ENCODE measurements around the gene TM9SF4. TPM values are rescaled to one million over a fixed set of nuclear protein-coding genes. Genes with fewer than 3 reads are reported as not detected.

Gene TM9SF4
- total and polyA plus RNA-seq, 2 of the 8 experiments (the other 6 are each of a cell fraction or from before 2014, with no cell fraction given), result 38.4 to 68.7 TPM

DNA sequence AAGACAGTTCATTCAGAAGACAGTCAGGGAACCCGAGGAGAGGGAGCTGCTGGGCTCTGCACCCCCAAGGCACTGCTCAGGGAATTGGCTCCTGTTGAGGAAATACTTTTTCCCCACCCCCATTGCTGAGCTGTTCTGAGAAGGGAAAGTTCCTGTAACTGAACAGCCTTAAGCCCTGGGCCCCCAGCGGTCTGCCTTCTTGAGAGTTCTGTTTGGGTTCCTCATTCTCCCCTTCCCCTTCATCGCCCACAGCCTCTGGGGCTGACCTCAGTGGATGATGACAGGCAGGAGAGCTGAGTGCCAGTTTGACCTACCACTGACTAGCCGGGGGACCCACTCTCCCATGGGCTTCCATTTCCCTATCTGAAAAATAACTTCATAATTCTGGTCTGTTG is 46.7 kb upstream of the TM9SF4 start:
- no peak overlapping the region for H3K4ac ChIP-seq (replicated peaks; ENCODE audit: insufficient read length, low read depth, low read length)
- no peak overlapping the region for H3K14ac ChIP-seq (ENCODE audit: insufficient read length)
- H4K8ac ChIP-seq (ENCODE audit: extremely low read depth, insufficient read depth, low read length), result no peak overlapping the region
- H3K9me3 ChIP-seq (ENCODE audit: insufficient read depth in 2 of 2, low read depth in 1 of 2, low read length in 1 of 2), result no peaks in the 10 kb centered on the region
- no peak overlapping the region for H2BK20ac ChIP-seq (ENCODE audit: low read length)
- no peak overlapping the region for H2BK120ac ChIP-seq (replicated peaks; ENCODE audit: low read depth, low read length)
- no peaks in the 10 kb centered on the region for H3K36me3 ChIP-seq (ENCODE audit: control insufficient read depth in 2 of 4, insufficient read depth in 4 of 4, low read length in 3 of 4)
- no peak overlapping the region for H4K91ac ChIP-seq (replicated peaks; ENCODE audit: insufficient read length, low read length)
- H3K56ac ChIP-seq (replicated peaks; ENCODE audit: insufficient read length, low read depth, low read length), result no peak overlapping the region
- H3K79me1 ChIP-seq (ENCODE audit: low read depth, low read length), result no peaks in the 10 kb centered on the region
- H3K27me3 ChIP-seq (replicated peaks in 1 of 4; ENCODE audit: control insufficient read depth in 3 of 4, extremely low read depth in 1 of 4, insufficient read depth in 3 of 4, low read length in 3 of 4), result peaks cover 0 to 2% (median under 1%) of the 10 kb centered on the region in 4 experiments; a peak in 2 of 7 replicates
- no peak overlapping the region for H2BK12ac ChIP-seq (ENCODE audit: low read depth, low read length)
- H3K23me2 ChIP-seq (ENCODE audit: low read depth, low read length), result no peaks in the 10 kb centered on the region
- no peak overlapping the region for H2AK5ac ChIP-seq (ENCODE audit: low read depth, low read length)
- H3K79me2 ChIP-seq (ENCODE audit: control insufficient read depth in 1 of 2, insufficient read depth in 2 of 2, low read length in 2 of 2), result no peaks in the 10 kb centered on the region
- no peak overlapping the region for H3K4me2 ChIP-seq (ENCODE audit: insufficient read depth in 1 of 2, low read depth in 2 of 2, low read length in 2 of 2)
- no peak overlapping the region for H2BK5ac ChIP-seq (ENCODE audit: low read depth, low read length)
- no peak for DNase-seq (ENCODE audit: low read depth in 1 of 2, low spot score in 2 of 2)
- no peaks in the 10 kb centered on the region for H4K20me1 ChIP-seq (replicated peaks in 1 of 2; ENCODE audit: control insufficient read depth in 1 of 2, insufficient read depth in 2 of 2, low read length in 2 of 2)
- peaks cover 0 to 1% (median 0%) of the 10 kb centered on the region in 4 experiments; a peak in 1 of 7 replicates for H3K4me1 ChIP-seq (replicated peaks in 1 of 4; ENCODE audit: control insufficient read depth in 3 of 4, insufficient read depth in 4 of 4, low read length in 3 of 4)
- no peak overlapping the region for H3K27ac ChIP-seq (ENCODE audit: low read depth, low read length)
- CTCF ChIA-PET (ENCODE audit: partially characterized antibody), result interaction anchor here (0.8 to 1.9 kb wide), 4 partner anchors 9 to 43 kb away, joined by 3 to 7 read pairs (median 4); no protein-coding TSS in a partner anchor
- POLR2A ChIA-PET (ENCODE audit: partially characterized antibody), result no interaction called here
- H3K23ac ChIP-seq (ENCODE audit: insufficient read length), result no peak overlapping the region
- H2AFZ ChIP-seq (ENCODE audit: low read length), result no peak overlapping the region
- no peak overlapping the region for H3K4me3 ChIP-seq (ENCODE audit: extremely low read depth in 1 of 4, insufficient read depth in 2 of 4, low read depth in 3 of 4, low read length in 4 of 4)
- WGBS, 2 experiments (ENCODE audit: extremely low coverage in 1 of 2, insufficient coverage in 1 of 2, insufficient read length in 1 of 2, insufficient replicate concordance in 2 of 2, low coverage in 1 of 2, low lambda C conversion rate in 2 of 2, missing lambda C conversion rate in 1 of 2), result 82% methylated on average over 4 of the region's 4 CpGs; no CpG with 5 or more reads in 1 of the 2 experiments
- no peak overlapping the region for H3K9ac ChIP-seq (replicated peaks in 1 of 4; ENCODE audit: extremely low read depth in 1 of 4, low read depth in 3 of 4, low read length in 3 of 4)
- FAIRE-seq, result no peak
- H2BK15ac ChIP-seq (ENCODE audit: low read length), result no peak overlapping the region
- no peak overlapping the region for H4K5ac ChIP-seq (ENCODE audit: insufficient read length, low read depth, low read length)
- H3K18ac ChIP-seq (ENCODE audit: extremely low read depth, low read length), result no peak overlapping the region
- TF ChIP-seq SUZ12 (IDR thresholded peaks at IDR 0.05; ENCODE audit: low read length), result no peak
- TF ChIP-seq NRF1 (IDR thresholded peaks at IDR 0.05; ENCODE audit: low read depth, low read length), result no peak
- no peak for TF ChIP-seq SAP30 (IDR thresholded peaks at IDR 0.05; ENCODE audit: insufficient read depth, insufficient replicate concordance, low read length)
- TF ChIP-seq KDM1A (IDR thresholded peaks at IDR 0.05; ENCODE audit: borderline replicate concordance, low read length), result no peak
- TF ChIP-seq, protein P1, sequence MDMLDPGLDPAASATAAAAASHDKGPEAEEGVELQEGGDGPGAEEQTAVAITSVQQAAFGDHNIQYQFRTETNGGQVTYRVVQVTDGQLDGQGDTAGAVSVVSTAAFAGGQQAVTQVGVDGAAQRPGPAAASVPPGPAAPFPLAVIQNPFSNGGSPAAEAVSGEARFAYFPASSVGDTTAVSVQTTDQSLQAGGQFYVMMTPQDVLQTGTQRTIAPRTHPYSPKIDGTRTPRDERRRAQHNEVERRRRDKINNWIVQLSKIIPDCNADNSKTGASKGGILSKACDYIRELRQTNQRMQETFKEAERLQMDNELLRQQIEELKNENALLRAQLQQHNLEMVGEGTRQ (IDR thresholded peaks at IDR 0.05; ENCODE audit: low read length), result no peak
- TF ChIP-seq BCL11A (IDR thresholded peaks at IDR 0.05; ENCODE audit: low read depth in 2 of 2, low read length in 2 of 2), result no peak
- no peak for TF ChIP-seq SP1 (IDR thresholded peaks at IDR 0.05; ENCODE audit: low read depth, low read length)
- TF ChIP-seq, protein P2, sequence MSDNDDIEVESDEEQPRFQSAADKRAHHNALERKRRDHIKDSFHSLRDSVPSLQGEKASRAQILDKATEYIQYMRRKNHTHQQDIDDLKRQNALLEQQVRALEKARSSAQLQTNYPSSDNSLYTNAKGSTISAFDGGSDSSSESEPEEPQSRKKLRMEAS (IDR thresholded peaks at IDR 0.05), result no peak
- no peak for TF ChIP-seq SRF (IDR thresholded peaks at IDR 0.05; ENCODE audit: low read depth, low read length)
- no peak for TF ChIP-seq NANOG (IDR thresholded peaks at IDR 0.05; ENCODE audit: insufficient read depth, low read depth, low read length, poor library complexity, severe bottlenecking)
- TF ChIP-seq BRCA1 (IDR thresholded peaks at IDR 0.05; ENCODE audit: low read depth, low read length), result no peak
- TF ChIP-seq CEBPB (IDR thresholded peaks at IDR 0.05; ENCODE audit: low read depth, low read length), result no peak
- no peak for TF ChIP-seq TAF7 (optimal IDR thresholded peaks at IDR 0.05; ENCODE audit: borderline replicate concordance, low read depth, low read length)
- no peak for TF ChIP-seq ASH2L (IDR thresholded peaks at IDR 0.05; ENCODE audit: low read length)

Measured in H1 (cell line).